22Rv1 (cell line): Measurements from ENCODE around the gene SCGB1C2.
"Not testable (repeated sequence)": the region's sequence is repeated elsewhere in the genome, so short reads cannot be mapped to it uniquely, and the experiment has no call there.

ENCODE experiments used
- H3K27ac ChIP-seq: fragments of 450-650 bp; 2 replicates; pipeline ENCODE4 v1.5.1; 2017
- ZFX ChIP-seq: fragments of 450-650 bp; IDR thresholded peaks from 2 replicates; pipeline ENCODE4 v1.6.1; 2017; ENCODE audit warnings: antibody characterized with exemption, borderline replicate concordance
- TF ChIP-seq, protein P1 (sequence below): fragments of 450-650 bp; IDR thresholded peaks from 2 replicates; pipeline ENCODE4 v1.5.1; 2017; ENCODE audit warnings: mild to moderate bottlenecking

SCGB1C2 gene

DNA sequence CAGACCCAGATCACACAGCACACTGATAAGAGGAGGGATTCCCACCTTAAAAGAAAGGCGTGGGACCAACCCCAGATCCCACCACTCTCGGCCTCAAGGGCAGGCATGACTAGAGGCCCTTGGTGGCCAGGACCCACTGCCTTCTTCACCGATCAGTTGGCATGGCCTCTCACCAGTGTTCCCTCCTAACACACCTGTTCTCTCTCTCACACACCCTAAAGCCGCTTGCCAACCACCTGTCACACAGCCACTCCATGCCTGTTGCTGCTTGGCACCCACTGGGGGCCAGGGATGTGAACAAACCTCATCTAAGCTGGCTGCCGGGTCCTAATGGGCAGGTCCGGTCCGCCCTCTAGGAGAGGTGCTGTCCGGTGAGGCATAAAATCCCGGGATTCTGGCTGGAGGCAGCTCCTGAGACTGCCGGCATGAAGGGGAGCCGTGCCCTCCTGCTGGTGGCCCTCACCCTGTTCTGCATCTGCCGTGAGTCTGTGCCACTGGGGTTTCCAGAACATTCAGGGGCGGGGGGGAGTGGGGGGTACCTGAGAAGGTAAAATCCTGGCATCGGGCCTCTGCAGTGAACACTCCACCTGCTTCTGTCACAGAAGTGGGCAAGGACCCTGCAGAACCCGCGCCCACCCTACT, at the start of gene SCGB1C2:
TSS of gene SCGB1C2 (plus strand) at position 404 of the 642 bp plus-strand sequence. CDS start at position 426, 22 bp downstream.
- H3K27ac ChIP-seq: not testable (repeated sequence)

DNA sequence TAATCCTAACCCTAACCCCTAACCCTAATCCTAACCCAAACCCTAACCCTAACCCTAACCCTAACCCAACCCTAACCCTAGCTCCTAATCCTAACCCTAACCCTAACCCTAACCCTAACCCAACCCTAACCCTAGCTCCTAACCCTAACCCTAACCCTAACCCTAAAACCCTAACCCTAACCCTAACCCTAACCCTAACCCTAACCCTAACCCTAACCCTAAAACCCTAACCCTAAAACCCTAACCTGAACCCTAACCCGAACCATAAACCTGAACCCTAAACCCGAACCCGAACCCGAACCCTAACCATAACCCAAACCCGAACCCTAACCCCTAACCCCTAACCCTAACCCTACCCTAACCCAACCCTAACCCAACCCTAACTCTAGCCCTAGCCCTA, 24.3 kb upstream of the SCGB1C2 start:
- not testable (repeated sequence) for H3K27ac ChIP-seq

DNA sequence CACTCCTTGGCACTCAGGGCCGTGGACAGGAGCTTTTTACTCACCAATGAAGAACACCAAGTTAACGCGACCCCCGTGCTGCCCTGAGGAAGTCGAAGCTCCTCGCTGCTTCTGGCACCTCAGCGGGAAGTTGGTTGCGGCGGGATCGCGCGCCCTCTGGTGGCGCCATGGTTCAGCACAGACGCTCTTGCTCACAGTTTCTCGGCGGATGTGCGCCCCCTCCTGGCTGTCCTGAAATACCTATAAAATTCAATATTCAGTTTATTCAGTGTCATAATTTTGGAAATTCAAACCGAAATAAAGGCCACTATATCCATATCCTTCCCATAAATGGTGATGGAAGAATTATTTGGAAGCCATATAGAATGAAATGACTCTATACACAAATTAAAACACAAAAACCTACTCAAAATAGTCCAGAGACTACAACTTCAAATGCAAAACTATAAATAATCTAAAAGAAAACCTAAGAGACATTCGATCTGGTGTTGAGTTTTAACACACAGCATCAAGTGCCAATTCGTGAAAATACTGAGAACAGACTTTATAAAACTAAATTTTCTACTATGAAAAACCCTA, 18.9 kb upstream of the SCGB1C2 start:
- not testable (repeated sequence) for H3K27ac ChIP-seq

DNA sequence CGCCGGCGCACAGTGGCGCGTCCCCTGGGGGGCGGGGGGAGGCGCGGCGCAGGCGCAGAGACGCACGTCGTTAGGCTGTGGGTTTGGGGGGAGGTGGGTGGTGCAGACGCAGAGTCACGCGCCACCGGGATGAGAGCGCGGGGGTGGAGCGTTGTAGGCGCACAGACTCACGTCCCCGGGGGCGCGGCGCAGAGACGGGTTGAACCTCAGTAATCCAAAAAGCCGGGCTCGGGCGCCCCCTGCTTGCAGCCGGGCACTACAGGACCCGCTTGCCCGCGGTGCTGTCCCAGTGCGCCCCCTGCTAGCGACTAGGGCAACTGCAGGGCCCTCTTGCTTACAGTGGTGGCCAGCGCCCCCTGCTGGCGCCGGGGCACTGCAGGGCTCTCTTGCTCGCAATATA, 3.4 kb upstream of the SCGB1C2 start:
- H3K27ac ChIP-seq: not testable (repeated sequence)
- TF ChIP-seq, protein P1, sequence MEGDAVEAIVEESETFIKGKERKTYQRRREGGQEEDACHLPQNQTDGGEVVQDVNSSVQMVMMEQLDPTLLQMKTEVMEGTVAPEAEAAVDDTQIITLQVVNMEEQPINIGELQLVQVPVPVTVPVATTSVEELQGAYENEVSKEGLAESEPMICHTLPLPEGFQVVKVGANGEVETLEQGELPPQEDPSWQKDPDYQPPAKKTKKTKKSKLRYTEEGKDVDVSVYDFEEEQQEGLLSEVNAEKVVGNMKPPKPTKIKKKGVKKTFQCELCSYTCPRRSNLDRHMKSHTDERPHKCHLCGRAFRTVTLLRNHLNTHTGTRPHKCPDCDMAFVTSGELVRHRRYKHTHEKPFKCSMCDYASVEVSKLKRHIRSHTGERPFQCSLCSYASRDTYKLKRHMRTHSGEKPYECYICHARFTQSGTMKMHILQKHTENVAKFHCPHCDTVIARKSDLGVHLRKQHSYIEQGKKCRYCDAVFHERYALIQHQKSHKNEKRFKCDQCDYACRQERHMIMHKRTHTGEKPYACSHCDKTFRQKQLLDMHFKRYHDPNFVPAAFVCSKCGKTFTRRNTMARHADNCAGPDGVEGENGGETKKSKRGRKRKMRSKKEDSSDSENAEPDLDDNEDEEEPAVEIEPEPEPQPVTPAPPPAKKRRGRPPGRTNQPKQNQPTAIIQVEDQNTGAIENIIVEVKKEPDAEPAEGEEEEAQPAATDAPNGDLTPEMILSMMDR: peak; percentile 28

DNA sequence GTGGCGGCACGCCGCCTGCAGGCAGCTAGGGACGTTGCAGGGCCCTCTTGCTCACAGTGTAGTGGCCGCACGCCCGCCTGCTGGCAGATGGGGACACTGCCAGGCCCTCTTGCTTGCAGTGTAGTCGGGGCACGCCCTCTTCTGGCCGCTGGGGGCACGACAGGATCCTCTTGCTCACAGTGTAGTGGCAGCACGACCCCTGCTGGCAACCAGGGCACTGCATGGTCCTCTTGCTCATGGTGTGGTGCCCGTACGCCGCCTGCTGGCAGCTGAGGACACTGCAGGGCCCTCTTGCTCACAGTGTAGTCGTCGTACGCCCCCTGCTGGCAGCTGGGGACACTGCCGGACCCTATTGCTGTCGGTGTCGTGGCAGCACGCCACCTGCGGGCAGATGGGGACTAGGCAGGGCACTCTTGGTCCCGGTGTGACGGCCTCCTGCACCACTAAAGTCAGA, 3.0 kb upstream of the SCGB1C2 start:
- TF ChIP-seq, protein P1: peak; percentile 14; the same call in 1 of the 2 replicates
- not testable (repeated sequence) for H3K27ac ChIP-seq

DNA sequence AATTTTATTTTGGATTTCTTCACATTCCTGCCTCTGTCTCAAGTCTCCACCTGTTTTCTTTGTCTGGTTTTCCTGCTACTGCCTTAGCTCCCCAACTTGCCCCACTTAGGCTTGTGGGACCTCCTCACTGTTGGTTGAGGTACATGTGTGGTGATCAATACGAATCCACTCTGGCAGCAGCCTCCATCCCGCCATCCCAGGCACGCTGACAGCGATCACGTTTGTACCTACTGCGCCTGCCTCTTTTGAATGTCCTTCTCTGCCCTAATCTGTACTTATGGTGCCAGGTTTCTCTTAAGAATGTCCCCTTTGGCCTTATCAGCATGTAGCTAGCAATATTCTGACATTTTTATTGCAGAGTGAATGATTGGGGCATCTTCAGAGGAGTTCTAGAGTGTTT, 2.3 kb upstream of the SCGB1C2 start:
- H3K27ac ChIP-seq: not testable (repeated sequence)

DNA sequence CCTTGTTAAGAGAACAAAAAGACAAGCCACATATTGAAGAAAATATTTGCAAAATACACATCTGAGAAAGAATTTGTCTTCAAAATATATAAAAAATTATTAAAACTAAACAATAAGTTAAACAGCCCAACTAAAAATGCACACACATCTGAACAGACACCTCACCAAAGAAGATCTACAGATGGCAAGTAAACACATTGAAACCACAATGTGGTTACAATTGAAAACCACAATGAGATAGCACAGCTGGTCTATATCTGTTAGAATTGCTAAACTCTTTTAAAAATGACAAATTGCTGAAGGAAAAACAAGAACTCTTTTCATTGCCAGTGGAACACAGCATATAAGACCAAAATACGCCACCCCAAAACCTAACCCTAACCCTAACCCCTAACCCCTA, 1.5 kb upstream of the SCGB1C2 start:
- H3K27ac ChIP-seq: not testable (repeated sequence)

DNA sequence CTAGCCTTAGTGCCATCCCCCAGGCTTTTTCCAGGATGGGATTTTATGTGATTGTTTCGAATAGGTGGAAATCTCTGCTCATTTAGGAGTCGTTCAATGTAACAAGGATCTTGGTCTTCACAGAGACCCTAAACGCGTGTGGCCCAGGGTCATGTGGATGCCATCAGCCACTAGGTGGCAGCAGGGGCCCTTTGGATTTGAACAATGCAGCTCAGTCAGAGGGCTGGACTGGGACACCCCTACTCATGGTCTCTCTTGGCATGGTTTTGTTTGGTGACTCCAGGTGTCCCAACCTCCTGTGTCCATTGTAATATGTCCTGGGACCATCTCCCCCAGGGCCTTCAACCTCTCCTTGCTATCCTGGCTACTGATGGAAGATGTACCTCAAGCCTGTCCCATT, 838 bp upstream of the SCGB1C2 start:
- not testable (repeated sequence) for H3K27ac ChIP-seq

DNA sequence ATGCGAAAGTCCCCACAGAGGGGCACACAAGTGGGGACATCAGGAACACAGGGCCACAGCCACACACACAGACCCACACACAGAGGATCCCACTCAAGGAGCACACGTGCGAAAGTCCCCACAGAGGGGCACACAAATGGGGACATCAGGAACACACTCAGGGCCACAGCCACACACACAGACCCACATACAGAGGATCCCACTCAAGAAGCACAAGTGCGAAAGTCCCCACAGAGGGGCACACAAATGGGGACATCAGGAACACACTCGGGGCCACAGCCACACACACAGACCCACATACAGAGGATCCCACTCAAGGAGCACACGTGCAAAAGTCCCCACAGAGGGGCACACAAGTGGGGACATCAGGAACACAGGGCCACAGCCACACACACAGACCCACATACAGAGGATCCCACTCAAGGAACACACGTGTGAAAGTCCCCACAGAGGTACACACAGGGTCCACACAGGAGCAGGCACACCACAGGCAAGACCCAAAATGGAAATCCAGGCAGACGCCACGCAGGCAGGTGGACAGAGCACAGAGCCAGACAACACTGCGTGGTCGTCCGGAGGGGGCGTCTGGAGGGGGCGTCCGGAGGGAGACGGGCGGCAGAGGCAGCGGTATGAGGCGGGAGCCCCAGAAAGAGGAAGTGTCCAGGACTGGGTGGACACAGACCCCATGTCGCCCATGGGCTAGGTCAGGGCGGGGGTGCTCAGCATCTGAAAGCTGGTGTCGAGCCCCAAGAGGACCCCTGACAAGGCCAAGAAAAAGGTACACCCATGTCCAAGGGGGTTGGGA, 2.2 kb downstream of the SCGB1C2 start:
- H3K27ac ChIP-seq: not testable (repeated sequence)

DNA sequence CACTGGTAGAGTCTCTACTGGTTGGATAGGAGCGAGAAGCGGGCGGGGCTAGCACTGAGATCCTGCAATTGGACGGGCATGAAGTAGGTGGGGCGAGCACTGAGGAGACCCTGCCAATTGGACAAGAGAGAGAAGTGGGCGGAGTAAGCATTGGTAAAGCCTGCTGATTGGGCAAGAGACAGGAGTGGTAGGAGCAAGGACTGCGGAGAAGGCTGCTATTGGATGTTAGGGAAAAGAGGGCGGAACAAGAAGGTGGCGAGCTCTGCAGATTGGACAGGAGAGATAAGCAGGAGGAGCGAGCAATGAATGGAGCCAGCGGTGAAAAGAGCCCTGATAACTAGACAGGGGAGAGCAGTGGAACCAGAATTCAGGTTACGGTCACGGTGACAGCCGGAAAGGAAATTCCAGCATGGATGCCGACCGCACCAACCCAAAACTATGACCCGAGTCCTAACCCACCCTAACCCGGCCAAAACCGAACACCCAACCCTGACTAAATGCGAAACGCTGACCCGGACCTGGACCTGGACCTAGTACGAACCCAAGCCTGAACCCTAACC, 4.8 kb downstream of the SCGB1C2 start:
- TF ChIP-seq, protein P1: no peak
- no peak for TF ChIP-seq ZFX
- H3K27ac ChIP-seq: no peak overlapping the region

DNA sequence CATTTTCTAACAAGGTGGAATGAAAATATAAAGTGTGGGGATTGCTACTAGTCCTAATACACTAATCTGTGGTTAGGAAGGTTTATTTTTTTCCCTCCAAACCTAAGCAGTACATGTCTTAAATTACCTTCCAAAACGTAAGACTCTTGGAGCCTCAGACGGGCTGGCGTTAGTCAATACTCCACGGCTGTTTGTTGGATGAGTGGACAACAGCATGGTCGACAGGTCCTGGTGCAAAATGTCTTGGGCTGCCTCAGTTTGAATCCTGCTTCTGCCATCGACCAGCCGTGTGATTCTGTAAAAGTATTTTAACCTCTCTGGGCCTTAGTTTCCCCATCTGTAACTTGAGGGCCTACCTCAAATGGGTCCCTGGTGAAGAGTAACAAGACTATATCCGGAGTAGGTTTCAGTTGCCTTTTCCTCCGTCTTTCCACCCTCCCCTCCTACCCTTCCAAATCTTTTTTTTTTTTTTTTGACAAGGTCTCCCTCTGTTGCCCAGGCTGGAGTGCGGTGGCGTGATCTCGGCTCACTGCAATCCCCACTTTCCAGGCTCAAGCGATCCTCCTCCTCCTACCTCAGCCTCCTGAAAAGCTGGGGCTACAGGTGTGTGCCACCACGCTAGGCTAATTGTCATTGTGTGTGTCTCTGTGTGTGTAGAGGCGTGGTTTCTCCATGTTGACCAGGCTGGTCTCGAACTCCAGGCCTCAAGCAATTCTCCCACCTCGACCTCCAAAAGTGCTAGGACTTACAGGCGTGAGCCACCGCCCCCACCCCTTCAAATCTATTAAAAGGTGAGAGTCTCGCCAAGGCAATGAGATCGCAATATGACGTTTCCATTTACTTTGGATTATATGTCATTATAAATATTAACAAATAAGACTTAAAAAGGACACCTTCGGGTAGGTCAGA, 5.8 kb downstream of the SCGB1C2 start:
- no peak overlapping the region for H3K27ac ChIP-seq
- TF ChIP-seq, protein P1: no peak
- TF ChIP-seq ZFX: no peak
